Amniotic epithelial cell (primary cell): ENCODE measurements around the gene API5.
A peak's percentile ranks its signal among the peaks of the same experiment; 100 is the strongest.

Experiments
- DNase-seq: peaks from one replicate; pipeline ENCODE4 v3.0.0-alpha.2; 2010; ENCODE audit warnings: low read depth

API5 gene

DNA sequence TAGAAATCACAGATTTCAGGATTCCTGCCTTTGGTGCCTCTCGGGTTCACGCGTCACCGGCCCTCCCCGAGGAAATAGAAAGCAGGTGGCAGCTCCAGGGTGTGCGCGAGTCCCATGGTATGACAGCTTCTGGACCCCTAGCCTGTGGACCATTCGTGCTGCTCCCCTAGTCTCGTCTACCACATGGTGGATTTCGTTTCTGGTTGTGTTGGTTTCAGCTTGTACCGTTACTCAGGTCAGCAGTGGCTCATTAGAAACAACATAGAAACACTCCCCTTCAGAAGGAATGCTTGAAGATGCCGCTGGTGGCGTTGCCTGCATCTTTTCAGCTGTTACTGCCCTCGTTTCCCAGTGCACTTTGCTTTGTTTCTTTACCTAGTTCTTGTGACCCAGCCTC lies 47.6 kb downstream of the API5 start:
- peak; percentile 31 for DNase-seq

GRCh38 chr11:43360361-43361032 lies 48.7 kb downstream of the API5 start:
- peak; percentile 32 for DNase-seq

- peak; percentile 34 for DNase-seq
Measured at GRCh38 chr11:43366677-43367076, 54.9 kb downstream of the API5 start.

- DNase-seq, result peak; percentile 34
Measured at GRCh38 chr11:43367382-43368178, 55.8 kb downstream of the API5 start.

DNA sequence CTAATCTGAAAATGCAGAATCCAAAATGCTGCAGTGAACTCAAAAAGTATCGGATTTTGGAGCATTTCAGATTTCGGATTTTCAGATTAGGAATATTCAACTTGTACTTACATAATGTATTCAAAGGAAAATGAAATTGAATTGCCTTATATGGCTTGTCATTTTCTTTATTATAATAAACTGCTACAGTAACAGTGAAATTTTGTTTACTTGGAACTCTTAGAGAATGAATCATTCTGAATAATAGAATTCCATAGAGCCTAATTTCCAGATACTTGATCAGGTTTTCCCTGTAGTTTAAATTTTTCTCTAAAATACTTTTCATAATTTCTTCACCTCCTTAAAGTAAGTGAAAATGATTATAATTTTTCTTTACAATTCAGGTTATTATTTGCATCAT lies 64.3 kb downstream of the API5 start:
- DNase-seq, result no peak

- peak; percentile 85 for DNase-seq
Measured at GRCh38 chr11:43376594-43376993, 64.8 kb downstream of the API5 start.

DNA sequence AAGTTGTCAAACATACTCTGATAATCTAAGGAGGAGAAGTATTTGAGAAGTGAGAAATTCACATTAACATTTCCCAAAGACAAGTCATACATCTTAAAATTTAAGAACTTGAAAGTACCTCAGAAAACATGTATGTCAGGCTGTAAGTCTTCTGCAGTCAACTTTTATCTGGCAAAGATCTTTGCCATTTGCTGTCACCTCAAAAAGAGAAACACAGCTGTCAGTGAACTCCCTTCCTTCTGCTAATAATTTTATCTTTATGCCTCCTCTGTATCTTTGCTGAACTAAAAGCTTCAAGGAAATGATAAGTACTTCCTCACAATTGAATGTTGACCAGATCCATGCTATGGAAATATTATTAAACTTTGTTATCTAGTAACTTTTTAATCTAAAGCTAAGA lies 65.6 kb downstream of the API5 start:
- DNase-seq, result no peak

GRCh38 chr11:43378897-43379296 lies 67.1 kb downstream of the API5 start:
- no peak for DNase-seq

- no peak for DNase-seq
Measured at GRCh38 chr11:43381802-43382201, 70.0 kb downstream of the API5 start.

- no peak for DNase-seq
Measured at GRCh38 chr11:43382614-43383013, 70.8 kb downstream of the API5 start.

DNA sequence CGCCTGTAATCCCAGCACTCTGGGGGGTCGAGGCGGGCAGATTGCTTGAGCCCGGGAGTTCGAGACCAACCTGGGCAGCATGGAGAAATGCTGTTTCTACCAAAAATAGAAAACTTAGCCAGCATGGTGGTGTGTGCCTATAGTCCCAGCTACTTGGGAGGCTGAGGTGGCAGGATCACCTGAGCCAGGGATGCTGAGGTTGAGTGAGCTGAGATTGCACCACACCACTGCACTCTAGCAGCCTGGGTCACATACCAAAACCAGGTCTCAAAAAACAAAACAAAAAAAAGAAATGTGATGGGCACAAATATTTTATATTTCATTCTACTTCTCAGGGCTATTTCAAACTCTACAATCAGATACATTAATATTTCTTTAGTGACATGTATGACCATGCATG lies 72.6 kb downstream of the API5 start:
- no peak for DNase-seq

- no peak for DNase-seq
Measured at GRCh38 chr11:43392713-43393112, 80.9 kb downstream of the API5 start.

GRCh38 chr11:43393765-43394355 lies 82.1 kb downstream of the API5 start:
- peak; percentile 68 for DNase-seq
